ENCODE measurements around the gene KRTAP3-1.
"Not testable (repeated sequence)": the region's sequence is repeated elsewhere in the genome, so short reads cannot be mapped to it uniquely, and the experiment has no call there.

DNA sequence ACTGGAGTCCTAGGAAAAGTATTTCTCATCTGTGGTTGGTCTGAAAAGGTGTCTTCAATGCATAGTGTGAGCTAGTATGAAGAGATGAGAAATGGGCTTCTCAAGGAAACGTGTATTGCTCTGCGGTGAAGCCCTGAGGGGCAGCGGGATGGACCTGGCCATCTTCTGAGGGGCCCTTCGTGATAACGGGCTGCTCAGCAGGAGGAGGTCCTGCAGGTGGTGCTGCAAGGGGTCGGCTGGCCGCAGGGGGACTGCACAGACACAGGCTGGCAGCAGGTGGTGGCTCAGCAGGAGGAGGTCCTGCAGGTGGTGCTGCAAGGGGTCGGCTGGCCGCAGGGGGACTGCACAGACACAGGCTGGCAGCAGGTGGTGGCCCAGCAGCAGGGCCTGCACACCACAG lies 45.6 kb upstream of the KRTAP3-1 start:
- TF ChIP-seq, protein P1, sequence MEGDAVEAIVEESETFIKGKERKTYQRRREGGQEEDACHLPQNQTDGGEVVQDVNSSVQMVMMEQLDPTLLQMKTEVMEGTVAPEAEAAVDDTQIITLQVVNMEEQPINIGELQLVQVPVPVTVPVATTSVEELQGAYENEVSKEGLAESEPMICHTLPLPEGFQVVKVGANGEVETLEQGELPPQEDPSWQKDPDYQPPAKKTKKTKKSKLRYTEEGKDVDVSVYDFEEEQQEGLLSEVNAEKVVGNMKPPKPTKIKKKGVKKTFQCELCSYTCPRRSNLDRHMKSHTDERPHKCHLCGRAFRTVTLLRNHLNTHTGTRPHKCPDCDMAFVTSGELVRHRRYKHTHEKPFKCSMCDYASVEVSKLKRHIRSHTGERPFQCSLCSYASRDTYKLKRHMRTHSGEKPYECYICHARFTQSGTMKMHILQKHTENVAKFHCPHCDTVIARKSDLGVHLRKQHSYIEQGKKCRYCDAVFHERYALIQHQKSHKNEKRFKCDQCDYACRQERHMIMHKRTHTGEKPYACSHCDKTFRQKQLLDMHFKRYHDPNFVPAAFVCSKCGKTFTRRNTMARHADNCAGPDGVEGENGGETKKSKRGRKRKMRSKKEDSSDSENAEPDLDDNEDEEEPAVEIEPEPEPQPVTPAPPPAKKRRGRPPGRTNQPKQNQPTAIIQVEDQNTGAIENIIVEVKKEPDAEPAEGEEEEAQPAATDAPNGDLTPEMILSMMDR (IDR thresholded peaks at IDR 0.05), result not testable (repeated sequence)
- TF ChIP-seq POLR2A (IDR thresholded peaks at IDR 0.05), result not testable (repeated sequence)
